22Rv1 (cell line): ENCODE measurements around the gene TMEM240.
"Not testable (repeated sequence)": the region's sequence is repeated elsewhere in the genome, so short reads cannot be mapped to it uniquely, and the experiment has no call there.

Source experiments
- H3K27ac ChIP-seq: fragments of 450-650 bp; 2 replicates; pipeline ENCODE4 v1.5.1; 2017
- ZFX ChIP-seq: fragments of 450-650 bp; IDR thresholded peaks from 2 replicates; pipeline ENCODE4 v1.6.1; 2017; ENCODE audit warnings: antibody characterized with exemption, borderline replicate concordance
- TF ChIP-seq, protein P1 (sequence below): fragments of 450-650 bp; IDR thresholded peaks from 2 replicates; pipeline ENCODE4 v1.5.1; 2017; ENCODE audit warnings: mild to moderate bottlenecking

The TMEM240 gene

DNA sequence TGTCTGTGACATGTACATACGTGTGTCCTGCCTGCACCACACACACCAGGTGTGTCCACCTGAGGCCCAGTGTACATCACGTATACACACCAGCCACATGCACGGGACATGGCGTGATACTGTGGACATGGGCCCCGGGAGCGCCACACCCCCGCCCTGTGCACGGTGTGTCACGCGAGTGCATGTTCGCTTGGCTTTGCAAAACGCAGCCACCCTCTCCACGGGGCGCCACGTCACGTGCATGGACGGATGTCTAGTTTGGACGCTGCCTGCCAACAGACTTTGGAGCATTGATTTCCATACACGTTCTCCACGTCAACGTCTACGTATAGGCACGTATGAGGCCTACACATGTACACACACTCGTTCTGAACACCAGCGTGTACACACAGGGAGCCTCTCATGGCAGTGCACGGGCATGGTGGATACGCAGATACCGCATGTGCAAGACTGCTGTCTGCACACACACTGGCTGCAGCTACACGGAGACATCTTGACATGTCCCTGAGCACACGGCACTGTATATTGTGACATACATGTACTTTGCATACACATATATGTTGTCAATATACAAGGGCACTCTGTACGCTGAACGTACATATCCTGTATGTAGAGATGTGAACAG, 2.7 kb downstream of the TMEM240 start:
- no peak overlapping the region for H3K27ac ChIP-seq
- TF ChIP-seq, protein P1, sequence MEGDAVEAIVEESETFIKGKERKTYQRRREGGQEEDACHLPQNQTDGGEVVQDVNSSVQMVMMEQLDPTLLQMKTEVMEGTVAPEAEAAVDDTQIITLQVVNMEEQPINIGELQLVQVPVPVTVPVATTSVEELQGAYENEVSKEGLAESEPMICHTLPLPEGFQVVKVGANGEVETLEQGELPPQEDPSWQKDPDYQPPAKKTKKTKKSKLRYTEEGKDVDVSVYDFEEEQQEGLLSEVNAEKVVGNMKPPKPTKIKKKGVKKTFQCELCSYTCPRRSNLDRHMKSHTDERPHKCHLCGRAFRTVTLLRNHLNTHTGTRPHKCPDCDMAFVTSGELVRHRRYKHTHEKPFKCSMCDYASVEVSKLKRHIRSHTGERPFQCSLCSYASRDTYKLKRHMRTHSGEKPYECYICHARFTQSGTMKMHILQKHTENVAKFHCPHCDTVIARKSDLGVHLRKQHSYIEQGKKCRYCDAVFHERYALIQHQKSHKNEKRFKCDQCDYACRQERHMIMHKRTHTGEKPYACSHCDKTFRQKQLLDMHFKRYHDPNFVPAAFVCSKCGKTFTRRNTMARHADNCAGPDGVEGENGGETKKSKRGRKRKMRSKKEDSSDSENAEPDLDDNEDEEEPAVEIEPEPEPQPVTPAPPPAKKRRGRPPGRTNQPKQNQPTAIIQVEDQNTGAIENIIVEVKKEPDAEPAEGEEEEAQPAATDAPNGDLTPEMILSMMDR, result no peak
- no peak for TF ChIP-seq ZFX

DNA sequence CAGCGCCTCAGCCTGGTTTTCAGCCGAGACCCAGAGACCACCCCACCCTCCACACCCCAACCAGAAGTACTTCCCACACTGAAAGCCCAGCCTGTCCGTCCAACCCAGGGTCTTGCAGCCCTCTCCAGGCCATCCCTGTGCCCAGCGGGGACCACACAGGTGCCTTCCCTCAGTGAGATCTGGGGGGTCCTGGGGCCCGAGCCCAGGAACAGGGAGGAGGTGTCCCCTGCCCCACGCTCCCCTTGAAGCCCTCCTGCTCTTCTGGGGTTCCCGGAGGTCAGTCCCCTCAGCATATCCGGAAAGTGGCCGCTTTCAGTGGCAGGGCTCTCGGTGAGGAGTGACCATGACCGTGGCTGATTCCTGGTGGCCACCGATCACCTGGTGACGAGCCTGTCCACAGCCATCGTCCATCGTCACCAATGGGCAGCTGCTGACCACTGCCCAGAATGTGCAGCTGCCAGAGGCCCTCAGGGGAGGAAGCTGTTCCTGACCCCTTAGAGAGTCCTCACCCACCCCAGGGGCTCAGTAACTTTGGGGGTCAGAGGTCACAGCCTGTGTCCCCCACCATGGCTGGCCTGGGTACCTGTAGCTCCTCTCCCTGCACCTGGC, 3.4 kb downstream of the TMEM240 start:
- H3K27ac ChIP-seq, result no peak overlapping the region
- TF ChIP-seq, protein P1, result no peak
- no peak for TF ChIP-seq ZFX

DNA sequence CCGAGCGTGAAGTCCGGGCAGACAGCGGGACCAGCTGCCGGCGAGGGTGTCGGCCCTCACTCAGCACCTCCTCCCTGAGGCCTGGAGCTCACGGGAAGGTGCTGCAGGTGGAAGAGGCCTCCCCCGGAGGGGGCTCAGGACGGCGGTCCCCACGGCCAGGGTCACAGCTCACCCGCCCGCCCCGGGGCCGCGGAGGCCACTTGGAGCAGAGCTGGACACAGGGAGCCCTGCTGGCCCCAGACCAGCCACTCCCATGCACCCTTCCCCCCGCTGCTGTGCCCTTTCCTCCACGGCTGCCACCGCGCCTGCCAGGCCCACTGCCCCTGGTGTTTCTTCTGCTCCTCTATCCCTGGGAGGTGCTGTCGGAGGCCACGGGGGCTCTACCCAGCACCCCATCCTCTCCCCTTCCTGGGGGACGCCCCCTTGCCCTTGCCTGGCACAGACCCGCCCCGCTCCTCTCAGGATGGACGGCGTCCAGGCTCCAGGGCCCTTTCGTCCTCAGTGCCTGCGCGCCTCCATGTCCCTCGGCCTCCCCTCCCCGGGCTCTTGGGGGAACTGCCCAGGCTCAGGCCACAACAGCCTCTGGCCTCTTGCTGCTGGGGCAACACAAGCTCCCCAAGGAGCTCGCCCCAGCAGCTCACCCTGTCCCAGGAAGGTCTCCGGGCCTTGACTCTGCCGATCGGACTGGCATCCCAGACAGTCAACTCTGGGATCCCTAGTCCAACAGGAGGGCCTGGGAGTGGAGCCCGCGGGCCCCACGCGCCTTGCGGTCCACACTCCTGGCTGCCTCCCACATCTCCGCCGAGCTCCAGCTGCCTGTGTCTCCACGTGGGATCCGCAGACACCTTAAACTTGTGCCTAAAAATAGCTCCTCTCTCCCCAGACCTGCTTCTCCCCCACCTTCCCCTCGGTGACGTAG, 4.1 kb downstream of the TMEM240 start:
- TF ChIP-seq ZFX, result no peak
- TF ChIP-seq, protein P1, result no peak
- H3K27ac ChIP-seq, result no peak overlapping the region

DNA sequence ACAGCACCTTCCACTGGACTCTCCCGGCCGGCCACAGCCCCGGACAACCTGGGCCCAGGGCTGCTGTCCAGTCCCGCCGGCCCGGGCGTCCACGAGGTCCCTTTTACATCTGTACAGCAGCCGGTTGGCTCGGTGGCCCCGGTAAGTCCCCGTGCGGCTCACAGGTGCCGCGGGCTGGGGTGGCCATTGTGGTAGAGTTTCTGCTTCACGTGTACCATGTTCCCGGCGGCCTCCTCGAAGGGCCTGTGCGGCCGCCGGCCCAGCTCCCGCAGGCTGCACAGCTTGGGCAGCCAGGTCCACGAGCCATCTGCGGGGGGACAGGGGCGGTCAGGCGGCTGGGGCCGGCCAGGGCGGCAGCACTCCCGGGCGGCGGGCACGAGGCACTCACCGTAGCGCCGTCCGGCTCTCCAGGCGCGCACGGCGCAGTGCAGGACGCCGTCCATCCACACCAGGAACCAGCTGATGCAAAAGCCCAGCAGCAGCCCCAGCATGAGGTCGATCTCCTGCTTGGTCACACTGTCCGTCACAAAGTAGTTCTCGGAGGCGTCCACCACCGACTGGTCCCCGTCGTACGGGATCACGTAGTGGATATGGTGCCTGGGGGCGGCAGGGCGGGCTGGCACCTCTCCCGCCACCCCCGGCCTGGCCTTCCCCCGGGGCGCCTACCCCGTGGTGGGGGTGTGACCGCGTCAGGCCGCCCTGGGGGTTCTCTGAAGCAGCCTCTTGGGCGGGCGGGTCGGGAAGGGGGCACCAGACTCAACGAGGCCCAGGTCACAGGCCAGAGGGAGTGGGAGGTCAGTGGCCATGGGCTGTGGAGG, 5.0 kb downstream of the TMEM240 start:
- no peak overlapping the region for H3K27ac ChIP-seq
- TF ChIP-seq, protein P1, result no peak
- TF ChIP-seq ZFX, result no peak

DNA sequence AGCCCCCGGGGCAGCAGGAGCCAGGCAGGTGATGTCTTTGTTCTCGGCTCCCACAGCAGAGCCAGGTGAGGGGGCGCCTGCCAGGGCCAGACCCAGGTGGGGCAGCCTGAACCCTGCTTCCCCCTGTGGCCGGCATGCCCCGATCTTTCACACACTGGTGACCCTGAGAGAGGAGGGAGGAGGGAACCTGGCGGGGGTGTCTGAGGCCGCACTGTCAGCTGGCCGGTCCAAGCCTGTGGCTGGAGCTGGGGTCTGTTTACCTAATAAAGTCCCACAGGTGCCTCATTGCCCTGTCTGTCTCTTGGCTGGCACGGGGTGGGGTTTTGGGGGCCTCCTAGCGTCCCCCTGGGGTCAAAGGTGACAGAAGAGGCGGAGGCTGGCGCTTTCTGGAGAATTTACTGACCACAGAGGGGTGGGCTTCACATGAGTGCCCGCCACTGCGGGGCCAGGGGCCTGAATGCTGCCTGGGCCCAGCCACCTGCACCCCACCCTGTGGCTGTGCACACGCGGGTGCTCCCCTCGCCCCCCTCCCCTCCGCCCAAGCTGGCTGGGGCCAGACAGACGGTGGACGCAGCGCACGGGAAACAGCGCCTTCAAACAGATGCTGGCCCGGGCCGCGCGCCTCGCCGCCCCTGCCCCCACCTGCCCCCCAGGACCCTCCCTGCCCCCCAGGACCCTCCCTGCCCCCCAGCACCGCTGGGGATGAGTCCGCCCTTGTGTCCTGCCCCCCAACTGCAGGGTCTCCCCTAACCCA, 5.8 kb downstream of the TMEM240 start:
- TF ChIP-seq, protein P1, result no peak
- no peak for TF ChIP-seq ZFX
- no peak overlapping the region for H3K27ac ChIP-seq

DNA sequence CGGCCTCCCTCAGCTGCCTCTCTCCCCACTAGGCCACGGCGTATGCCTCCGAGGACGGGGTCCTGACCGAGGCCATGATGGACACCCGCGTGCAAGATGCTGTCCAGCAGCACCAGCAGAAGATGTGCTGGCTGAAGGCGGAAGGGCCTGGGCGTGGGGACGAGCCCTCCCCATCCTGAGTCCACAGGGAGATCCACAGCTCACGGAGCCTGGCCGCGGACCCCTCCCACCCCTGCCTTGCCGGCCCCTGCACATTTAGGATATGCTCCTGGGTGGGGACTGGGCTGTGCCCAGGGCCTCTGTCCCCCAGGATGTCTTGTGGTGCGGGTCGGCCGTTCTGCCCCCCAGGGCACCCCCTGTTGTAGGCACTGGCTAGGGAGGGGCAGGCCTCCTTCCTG, 6.5 kb downstream of the TMEM240 start:
- H3K27ac ChIP-seq, result not testable (repeated sequence)

DNA sequence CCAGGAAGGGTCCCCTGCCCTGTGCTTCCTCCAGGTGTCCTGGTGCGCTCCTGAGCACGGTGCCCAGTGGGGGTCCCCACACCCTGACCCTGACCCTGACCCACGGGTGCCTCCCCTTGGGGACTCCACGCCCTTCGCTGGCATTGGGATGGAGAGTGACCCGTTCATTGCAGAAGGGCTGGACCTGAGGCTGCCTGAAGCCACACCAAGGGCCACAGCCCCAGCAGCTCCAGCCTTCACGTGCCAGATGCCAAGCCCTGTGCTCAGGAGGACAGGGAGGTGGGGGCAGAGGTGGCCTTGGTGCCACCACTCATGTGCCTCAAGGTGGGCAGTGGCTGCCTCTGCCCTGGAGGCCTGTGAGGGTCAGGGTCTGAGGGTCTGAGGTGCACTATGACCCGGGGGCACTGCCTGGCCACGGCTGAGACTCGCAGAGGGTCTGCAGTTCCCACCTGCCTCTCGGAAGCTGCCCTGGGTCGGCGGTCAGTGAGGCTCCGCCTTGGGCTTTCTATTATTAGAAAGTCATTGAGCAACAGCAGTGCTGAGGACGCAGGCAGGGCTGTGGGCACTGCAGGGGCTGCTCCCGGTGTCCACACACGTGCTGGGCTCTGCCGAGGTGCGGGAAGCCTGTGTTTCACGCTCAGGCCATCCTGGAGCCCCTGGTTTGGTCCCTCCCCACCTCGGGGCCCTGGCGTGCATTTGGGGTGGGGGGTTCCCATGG, 7.1 kb downstream of the TMEM240 start:
- H3K27ac ChIP-seq, result not testable (repeated sequence)
